NCI-H748 (cell line): ENCODE data around the gene TNRC6C.
A peak's percentile ranks its signal among the peaks of the same experiment; 100 is the strongest.
"Not testable (repeated sequence)": the region's sequence is repeated elsewhere in the genome, so short reads cannot be mapped to it uniquely, and the experiment has no call there.

Source experiments
- DNase-seq: peaks from one replicate; lab custom pipeline; 2025; ENCODE audit not compliant: unreplicated experiment; lab: John Stamatoyannopoulos, UW

TNRC6C gene

GRCh38 chr17:78133971-78134898 lies 175.7 kb downstream of the TNRC6C start:
- DNase-seq, result peak; percentile 82

DNA sequence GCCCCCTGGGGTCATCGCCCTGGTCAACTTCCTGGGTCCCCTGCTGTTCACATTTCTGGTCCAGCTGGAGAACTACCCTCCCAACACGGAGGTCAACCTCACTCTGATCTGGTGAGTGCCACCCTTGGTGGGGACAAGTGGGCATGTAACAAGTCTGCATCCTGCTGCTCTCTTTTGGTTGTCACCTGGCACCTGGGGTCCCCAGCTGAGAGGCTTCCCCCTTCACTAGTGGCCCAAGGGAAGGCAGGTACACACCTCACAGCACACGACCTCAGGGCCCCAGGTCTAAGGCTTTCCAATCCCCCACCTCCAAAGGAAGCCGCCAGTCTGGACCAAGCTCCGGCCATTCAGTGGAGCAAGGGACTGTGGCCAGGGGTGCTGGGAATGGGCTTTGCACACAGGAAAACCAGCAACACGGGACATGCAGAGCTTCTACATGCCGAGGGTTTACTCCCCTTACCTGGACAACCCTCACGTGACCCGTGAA lies 176.4 kb downstream of the TNRC6C start:
- no peak for DNase-seq

- DNase-seq, result no peak
Observed at GRCh38 chr17:78135858-78136500, 177.5 kb downstream of the TNRC6C start.

- DNase-seq, result no peak
Observed at GRCh38 chr17:78137392-78138203, 179.1 kb downstream of the TNRC6C start.

GRCh38 chr17:78138204-78139060 lies 179.9 kb downstream of the TNRC6C start:
- DNase-seq, result no peak

DNA sequence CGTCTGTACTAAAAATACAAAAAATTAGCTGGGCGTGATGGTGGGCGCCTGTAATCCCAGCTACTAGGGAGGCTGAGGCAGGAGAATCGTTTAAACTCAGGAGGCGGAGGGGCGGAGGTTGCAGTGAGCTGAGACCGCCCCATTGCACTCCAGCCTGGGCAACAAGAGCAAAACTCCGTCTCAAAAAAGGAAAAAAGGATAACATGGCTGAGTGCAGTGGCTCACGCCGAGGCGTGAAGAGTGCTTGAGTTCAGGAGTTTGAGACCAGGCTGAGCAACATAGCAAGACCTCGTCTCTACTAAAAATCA lies 181.3 kb downstream of the TNRC6C start:
- DNase-seq, result not testable (repeated sequence)

DNA sequence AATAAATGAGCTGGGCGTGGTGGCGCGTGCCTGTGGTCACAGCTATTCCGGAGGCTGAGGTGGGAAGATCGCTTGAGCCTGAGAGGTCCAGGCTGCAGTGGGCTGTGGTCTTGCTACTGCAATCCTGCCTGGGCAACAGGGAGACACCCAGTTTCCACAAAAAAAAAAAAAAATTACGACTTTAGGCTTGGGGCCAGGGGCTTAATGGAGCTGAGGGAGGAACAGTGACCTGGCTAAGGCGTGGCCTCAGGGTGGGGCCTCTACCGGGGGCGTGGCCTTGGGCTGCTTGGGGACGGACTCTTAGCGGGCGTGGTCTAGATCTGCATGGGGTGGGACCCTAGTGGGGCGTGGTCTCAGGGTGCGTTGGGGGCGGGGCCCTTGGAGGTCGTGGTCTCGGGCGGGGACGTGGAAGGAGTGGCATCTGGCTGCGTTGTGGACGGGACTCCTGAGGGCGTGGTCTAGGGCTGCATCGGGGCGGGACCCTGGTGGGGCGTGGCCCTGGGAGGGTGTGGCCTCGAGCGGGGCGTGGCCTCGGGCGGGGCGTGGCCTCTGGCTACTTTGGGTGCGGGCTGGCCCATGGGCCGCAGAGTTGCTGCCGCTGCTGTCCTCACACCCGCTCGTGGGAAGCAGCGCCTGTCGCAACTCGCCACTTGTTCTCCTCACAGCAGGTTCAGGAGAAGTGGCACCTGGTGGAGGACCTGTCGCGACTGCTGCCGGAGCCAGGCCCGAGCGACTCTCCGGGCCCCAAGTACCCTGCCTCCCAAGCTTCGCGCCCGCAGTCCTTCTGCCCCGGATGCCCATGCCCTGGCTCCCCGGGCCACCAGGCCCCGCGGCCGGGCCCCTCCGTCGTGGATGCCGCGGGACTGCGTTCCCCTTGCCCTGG lies 181.9 kb downstream of the TNRC6C start:
- DNase-seq, result peak; percentile 90

DNA sequence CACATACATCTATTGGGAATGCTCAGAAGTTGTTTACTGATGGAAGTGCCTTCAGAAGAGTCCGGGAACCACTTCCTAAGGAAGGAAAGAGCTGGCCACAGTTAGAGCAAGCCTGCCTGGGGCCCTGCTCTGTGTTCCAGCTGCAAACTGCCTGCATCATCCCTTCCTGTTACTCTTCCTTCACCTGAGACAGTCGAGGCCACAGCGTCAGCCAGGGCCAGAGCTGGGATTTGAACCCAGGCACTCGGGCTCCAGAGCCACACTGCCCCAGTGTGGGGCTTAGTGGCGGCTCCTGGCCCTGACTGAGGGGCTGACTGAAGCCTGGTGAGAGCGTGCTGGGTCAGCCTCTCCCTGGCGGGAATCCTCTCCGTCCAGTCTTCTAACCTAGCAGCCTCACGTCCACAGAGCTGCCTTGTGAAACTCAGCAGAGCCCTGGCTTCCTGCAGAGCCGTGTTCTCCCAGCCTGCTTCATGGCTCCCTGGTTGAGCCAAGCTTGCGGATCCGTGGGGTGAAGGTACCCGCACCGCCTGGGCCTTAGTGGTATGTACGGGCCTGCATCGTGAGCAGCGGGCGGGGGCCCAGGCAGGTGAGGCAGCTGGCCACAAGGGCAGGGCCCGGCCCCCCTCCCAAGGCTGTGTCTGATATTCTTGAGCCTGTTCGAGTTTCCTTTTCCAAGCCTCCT lies 183.1 kb downstream of the TNRC6C start:
- DNase-seq, result no peak

DNA sequence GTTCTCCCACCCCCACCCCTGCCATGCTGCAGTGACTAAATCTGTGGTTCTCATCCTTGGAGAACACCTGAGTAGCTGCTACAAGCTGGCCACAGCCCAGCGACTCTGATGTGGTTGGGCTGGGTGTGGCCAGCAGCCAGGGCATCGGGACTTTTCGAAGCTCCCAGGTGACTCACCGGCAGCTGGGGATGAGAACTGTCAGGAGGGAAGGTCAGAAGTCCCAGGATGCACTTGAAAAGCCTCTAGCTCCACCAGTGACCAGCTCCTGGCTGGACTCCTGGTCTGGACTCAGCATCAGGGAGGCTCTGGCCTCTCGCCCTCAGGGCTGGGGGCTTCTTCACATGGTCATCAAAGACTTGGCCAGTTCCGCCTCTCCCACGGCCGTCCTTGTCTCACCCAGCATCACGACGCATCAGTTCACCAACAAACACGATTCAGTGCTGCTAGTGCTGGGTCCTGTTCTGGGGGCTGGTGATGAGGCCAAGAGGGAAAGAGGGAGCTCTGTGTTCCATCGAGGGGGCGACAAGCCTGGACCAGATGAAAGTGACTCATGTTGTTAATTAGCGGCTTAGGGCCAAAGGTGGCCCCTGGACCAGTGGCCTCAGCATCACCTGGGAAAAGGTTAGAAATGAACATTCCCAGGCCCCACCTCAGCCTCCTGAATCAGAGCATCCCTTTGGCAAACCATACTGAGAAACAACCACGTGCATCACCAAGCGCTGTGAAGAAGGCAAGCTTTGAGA lies 183.8 kb downstream of the TNRC6C start:
- DNase-seq, result no peak

DNA sequence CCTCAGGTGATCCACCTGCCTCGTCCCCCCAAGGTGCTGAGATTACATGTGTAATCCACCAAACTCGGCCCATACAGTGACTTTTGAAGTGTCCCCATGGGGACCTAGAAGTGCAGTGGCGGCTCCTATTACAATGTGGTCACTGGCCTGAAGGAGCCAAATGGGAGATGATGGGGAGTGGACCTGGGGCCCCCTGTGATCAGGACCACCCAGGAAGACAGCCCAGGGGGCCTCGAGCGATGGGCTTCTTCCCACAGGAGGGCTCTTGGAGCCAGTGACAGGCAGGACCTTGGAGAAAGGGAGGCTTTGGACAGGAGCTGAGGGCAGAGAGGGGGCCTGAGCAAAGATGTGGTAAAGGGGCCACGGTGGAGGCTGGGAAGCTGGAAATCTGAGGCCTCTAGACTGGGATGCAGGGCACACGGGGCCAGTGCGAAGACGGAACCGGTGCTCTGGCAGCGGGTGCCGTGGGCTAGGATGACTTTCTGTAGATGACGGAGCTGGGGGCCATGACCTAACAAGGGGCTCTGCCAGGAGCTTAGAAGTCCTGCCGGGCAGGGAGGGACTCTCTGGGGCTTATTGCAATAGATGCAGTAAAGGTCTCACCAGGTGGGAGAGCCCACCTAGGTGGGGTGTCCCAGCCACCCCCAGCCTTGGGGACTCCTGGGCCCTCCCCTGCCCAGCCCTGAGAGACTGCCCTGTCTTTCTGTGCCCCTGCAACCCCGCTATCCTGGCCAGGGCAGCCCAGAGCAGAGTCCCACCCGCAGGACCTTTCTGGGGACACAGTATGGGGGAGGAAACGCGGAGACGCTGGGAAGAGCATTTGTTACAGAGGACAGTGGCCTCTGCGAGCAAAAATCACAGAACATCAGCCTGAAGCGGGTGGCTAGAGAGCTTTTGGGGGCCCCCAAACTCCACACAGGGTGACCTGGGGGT lies 185.0 kb downstream of the TNRC6C start:
- DNase-seq, result no peak

GRCh38 chr17:78144147-78144719 lies 185.7 kb downstream of the TNRC6C start:
- no peak for DNase-seq

GRCh38 chr17:78144736-78145641 lies 186.5 kb downstream of the TNRC6C start:
- DNase-seq, result no peak

GRCh38 chr17:78146471-78146869 lies 188.0 kb downstream of the TNRC6C start:
- no peak for DNase-seq

DNA sequence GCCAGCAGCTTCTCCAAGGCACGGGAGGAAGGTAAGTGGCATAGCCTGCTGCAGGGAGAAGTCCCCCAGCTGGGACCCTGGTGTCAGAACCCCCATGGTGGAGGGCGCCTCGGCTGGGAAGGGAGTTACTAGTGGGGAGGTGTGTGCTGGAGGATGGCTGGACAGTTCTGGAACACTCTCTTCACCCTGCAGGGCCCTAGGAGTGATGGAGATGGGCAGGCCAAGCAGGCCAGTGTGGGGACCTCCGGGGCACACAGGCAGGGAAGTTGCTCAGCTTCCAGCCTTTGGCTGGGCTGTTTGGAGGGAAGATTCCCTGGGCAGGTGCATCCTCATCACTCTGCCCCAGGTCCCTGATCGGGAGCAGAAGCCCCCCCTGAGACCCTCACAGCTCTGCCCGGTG lies 188.4 kb downstream of the TNRC6C start:
- DNase-seq, result no peak

DNA sequence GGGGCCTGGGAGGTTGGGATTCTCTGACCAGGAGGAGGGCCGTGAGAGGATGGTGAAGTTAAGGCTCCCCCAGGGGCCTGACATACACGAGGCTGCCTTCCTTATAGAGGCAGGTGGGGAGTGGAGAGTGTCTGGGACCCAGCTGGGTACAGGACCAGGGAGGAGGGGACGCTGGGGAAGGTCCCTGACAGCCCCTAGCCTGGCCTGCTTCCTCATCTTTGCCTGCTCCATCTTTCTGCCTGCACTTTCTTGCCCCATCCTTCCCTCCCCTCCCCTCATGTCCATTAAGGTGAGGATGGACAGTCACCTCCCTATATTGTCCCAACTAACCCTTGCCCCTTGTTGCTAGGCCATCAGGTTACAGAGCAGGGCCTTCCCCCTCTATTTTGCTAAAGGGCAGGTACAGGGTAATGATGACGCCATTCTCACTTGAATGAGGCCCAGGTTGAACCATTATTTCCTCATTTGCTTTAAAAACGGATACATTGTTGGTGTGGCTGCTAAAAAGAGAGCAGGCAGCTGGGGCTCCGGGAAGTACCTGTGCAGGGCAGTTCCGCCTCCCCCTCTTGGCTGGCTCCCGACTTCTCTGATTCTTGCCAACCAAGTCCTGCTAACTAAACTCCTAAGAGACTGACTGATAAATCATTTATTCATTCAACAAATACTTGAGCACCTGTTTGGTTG lies 189.0 kb downstream of the TNRC6C start:
- DNase-seq, result no peak
